ENCODE data around the gene TMC1. TPM values are rescaled to one million over a fixed set of nuclear protein-coding genes. Genes with fewer than 3 reads are reported as not detected.
"Not testable (repeated sequence)": the region's sequence is repeated elsewhere in the genome, so short reads cannot be mapped to it uniquely, and the experiment has no call there.

The TMC1 gene
- polyA plus RNA-seq, 2 of the 4 experiments (the other 2 are of a cell fraction), result 0.12 to 0.17 TPM

GRCh38 chr9:72845052-72845451 is 323.6 kb downstream of the TMC1 start:
- CTCF ChIA-PET, result interaction anchor here (0.6 to 4.5 kb wide), 7 partner anchors 12 to 806 kb away, joined by 3 to 41 read pairs (median 5); no protein-coding TSS in a partner anchor
- peaks cover 17% of the 10 kb centered on the region; the same call in 2 of the 3 replicates for H3K9me3 ChIP-seq
- peak; percentile 56 for FAIRE-seq
- DNase-seq (ENCODE audit: low read depth in 1 of 2, low spot score in 1 of 2); H3K4me2 ChIP-seq; H3K27ac ChIP-seq; ATAC-seq; POLR2A ChIA-PET; H3K4me3 ChIP-seq: not testable (repeated sequence)
- H3K4me1 ChIP-seq, result peaks cover 11% of the 10 kb centered on the region; the same call in 1 of the 3 replicates
- WGBS (ENCODE audit: missing lambda C conversion rate), result 90% methylated on average over 3 of the region's 3 CpGs

GRCh38 chr9:72850209-72850608 is 328.8 kb downstream of the TMC1 start:
- CTCF ChIA-PET; H3K9me3 ChIP-seq; H3K4me3 ChIP-seq; DNase-seq (ENCODE audit: low read depth in 1 of 2, low spot score in 1 of 2); H3K4me1 ChIP-seq; ATAC-seq; FAIRE-seq; POLR2A ChIA-PET; H3K4me2 ChIP-seq; H3K27ac ChIP-seq: not testable (repeated sequence)
- WGBS (ENCODE audit: missing lambda C conversion rate), result 72% methylated on average over 2 of the region's 4 CpGs

GRCh38 chr9:72855321-72855720 is 333.9 kb downstream of the TMC1 start:
- DNase-seq (ENCODE audit: low read depth in 1 of 2, low spot score in 1 of 2), result no peak
- H3K4me1 ChIP-seq, result peaks cover 43% of the 10 kb centered on the region

More at GRCh38 chr9:72855321-72855720, 333.9 kb downstream of the TMC1 start:
- TF ChIP-seq USF2 (IDR thresholded peaks at IDR 0.05) (no peak), KDM1A (IDR thresholded peaks at IDR 0.05; ENCODE audit: low read depth) (no peak), KDM5A (IDR thresholded peaks at IDR 0.05) (no peak), JUN (IDR thresholded peaks at IDR 0.05) (no peak), EHMT2 (IDR thresholded peaks at IDR 0.05; ENCODE audit: low read depth) (no peak), POLR2A (IDR thresholded peaks at IDR 0.05; ENCODE audit: low read length) (no peak), HMGXB4 (CRISPR knock-in tag; IDR thresholded peaks at IDR 0.05; ENCODE audit: borderline replicate concordance) (no peak), ATOH8 (CRISPR knock-in tag; IDR thresholded peaks at IDR 0.05; ENCODE audit: low read depth) (no peak), BHLHE40 (IDR thresholded peaks at IDR 0.05; ENCODE audit: low read depth, low read length) (no peak), BCL3 (IDR thresholded peaks at IDR 0.05) (no peak), HEYL (CRISPR knock-in tag; IDR thresholded peaks at IDR 0.05) (no peak), NR3C1 (IDR thresholded peaks at IDR 0.05) (no peak), CTCF (IDR thresholded peaks at IDR 0.05) (no peak), E2F6 (IDR thresholded peaks at IDR 0.05; ENCODE audit: borderline replicate concordance, low read depth) (no peak), NPAS2 (CRISPR knock-in tag; IDR thresholded peaks at IDR 0.05; ENCODE audit: borderline replicate concordance) (no peak), MAZ (IDR thresholded peaks at IDR 0.05; ENCODE audit: borderline replicate concordance, low read depth, low read length) (no peak), CHD2 (IDR thresholded peaks at IDR 0.05; ENCODE audit: low read length, partially characterized antibody) (no peak), FOSB (CRISPR knock-in tag; IDR thresholded peaks at IDR 0.05) (no peak), MAFK (IDR thresholded peaks at IDR 0.05; ENCODE audit: partially characterized antibody) (no peak)
- ATAC-seq, result no peak
- ChIA-PET POLR2A (no interaction called here), CTCF (interaction anchor here (0.7 to 5.9 kb wide), 6 partner anchors 10 to 574 kb away, joined by 3 to 54 read pairs (median 8); no protein-coding TSS in a partner anchor)
- FAIRE-seq, result no peak
- Histone ChIP-seq H3K4me3 (no peak overlapping the region), H3K9me3 (no peaks in the 10 kb centered on the region), H3K27ac (no peak overlapping the region), H3K4me2 (no peak overlapping the region)
- WGBS (ENCODE audit: missing lambda C conversion rate), result 98% methylated on average over 1 of the region's 1 CpG

Data from A549 (cell line).